Endothelial cell of umbilical vein (primary cell): ENCODE measurements around the gene ARHGAP22. TPM values are rescaled to one million over a fixed set of nuclear protein-coding genes. Genes with fewer than 3 reads are reported as not detected.

Source experiments
- BruUV-seq: library from RNA; stranded (reverse); fragments of 400-500 nt; replicated peaks from 2 replicates; lab custom pipeline; 2021; lab: Mats Ljungman, UMichigan
- CTCF ChIA-PET: fragments of 300-600, 350-600 bp; sonication (Branson Sonifier 250); formaldehyde crosslinking; loops from one replicate; lab custom pipeline; 2021; ENCODE audit warnings: antibody characterized with exemption, inconsistent platforms; lab: Charles Lee
- POLR2A ChIA-PET: fragments of 300-600, 350-600 bp; sonication (Branson Sonifier 250); formaldehyde crosslinking; loops from one replicate; lab custom pipeline; 2021; ENCODE audit warnings: antibody characterized with exemption, inconsistent platforms; lab: Charles Lee
- DNase-seq: peaks from one replicate; pipeline ENCODE4 v3.0.0-alpha.2; 2011; ENCODE audit warnings: low read depth, low spot score
- FAIRE-seq: peaks from 2 replicates; lab custom pipeline; 2011; peaks lifted over from hg19 to GRCh38; lab: Jason Lieb, UNC
- H2AFZ ChIP-seq: 2 replicates; pipeline ENCODE4 v1.6.0; 2012; ENCODE audit warnings: low read depth, low read length, control low read depth, inconsistent platforms
- H3K27ac ChIP-seq: 2 replicates; pipeline ENCODE4 v1.5.1; 2011; ENCODE audit warnings: low read depth, mild to moderate bottlenecking, control low read depth, low read length, moderate library complexity; ENCODE audit not compliant: insufficient read depth
- H3K27me3 ChIP-seq, 2 experiments: 2 replicates each; pipeline versions ENCODE4 v1.6.0 to v1.6.1; 2011; ENCODE audit warnings: low read length in 2 of 2, mixed read lengths in 1 of 2; ENCODE audit not compliant: control insufficient read depth in 2 of 2, insufficient read depth in 2 of 2
- H3K36me3 ChIP-seq, 2 experiments: 2 replicates in 1 of 2; 3 replicates in 1 of 2; pipeline ENCODE4 v1.5.1; 2011; ENCODE audit warnings: low read length in 2 of 2, mild to moderate bottlenecking in 1 of 2, moderate library complexity in 1 of 2; ENCODE audit not compliant: control insufficient read depth in 2 of 2, insufficient read depth in 2 of 2; ENCODE audit errors: extremely low read depth in 1 of 2
- H3K4me1 ChIP-seq: 3 replicates; pipeline ENCODE4 v1.5.1; 2011; ENCODE audit warnings: mild to moderate bottlenecking, low read length; ENCODE audit not compliant: control insufficient read depth, insufficient read depth; ENCODE audit errors: extremely low read depth
- H3K4me2 ChIP-seq: 2 replicates; pipeline ENCODE4 v1.6.1; 2011; ENCODE audit warnings: low read length, control low read depth, mixed read lengths; ENCODE audit not compliant: insufficient read depth
- H3K4me3 ChIP-seq, 3 experiments: fragments of 200-600 bp in 1 of 3; sonication (generic), shearing (Covaris generic) in 1 of 3; replicated peaks in 1 of 3; 2 replicates each; pipeline ENCODE4 v1.5.1; 2011 to 2016; ENCODE audit warnings: control low read depth in 3 of 3, low read length in 3 of 3, mild to moderate bottlenecking in 2 of 3, inconsistent platforms in 1 of 3, low read depth in 1 of 3, moderate library complexity in 1 of 3; ENCODE audit not compliant: insufficient read depth in 1 of 3
- H3K79me2 ChIP-seq: 2 replicates; pipeline ENCODE4 v1.6.0; 2012; ENCODE audit warnings: low read length, inconsistent platforms; ENCODE audit not compliant: control insufficient read depth, insufficient read depth
- H3K9ac ChIP-seq: replicated peaks from 2 replicates; pipeline ENCODE3; 2011; ENCODE audit warnings: low read length, control low read depth; ENCODE audit not compliant: insufficient read depth; ENCODE audit errors: extremely low read depth
- H3K9me1 ChIP-seq: replicated peaks from 3 replicates; pipeline ENCODE4 v1.6.0; 2011; ENCODE audit warnings: mild to moderate bottlenecking, low read length; ENCODE audit not compliant: control insufficient read depth, insufficient read depth; ENCODE audit errors: extremely low read depth
- H3K9me3 ChIP-seq: replicated peaks from 2 replicates; pipeline ENCODE4 v1.5.1; 2012; ENCODE audit warnings: low read length, inconsistent platforms; ENCODE audit not compliant: control insufficient read depth, insufficient read depth
- H4K20me1 ChIP-seq: replicated peaks from 2 replicates; pipeline ENCODE3; 2011; ENCODE audit warnings: mild to moderate bottlenecking, low read length; ENCODE audit not compliant: control insufficient read depth, insufficient read depth; ENCODE audit errors: extremely low read depth
- CTCF ChIP-seq, 2 donors: IDR thresholded peaks; 1 replicate in 1 of 2; 2 replicates in 1 of 2; pipeline ENCODE4 v1.5.1; 2011; ENCODE audit warnings: low read length in 2 of 2, mild to moderate bottlenecking in 2 of 2, moderate library complexity in 2 of 2, control low read depth in 1 of 2, inconsistent platforms in 1 of 2, low read depth in 1 of 2; ENCODE audit not compliant: insufficient read depth in 1 of 2; ENCODE audit errors: extremely low read depth in 1 of 2
- EZH2 ChIP-seq: IDR thresholded peaks from 2 replicates; pipeline ENCODE4 v1.6.1; 2012; ENCODE audit warnings: borderline replicate concordance, low read depth, mild to moderate bottlenecking, moderate library complexity, low read length, inconsistent platforms; ENCODE audit not compliant: severe bottlenecking
- FOS ChIP-seq: IDR thresholded peaks from 2 replicates; pipeline ENCODE4 v1.6.1; 2011; ENCODE audit warnings: mild to moderate bottlenecking, low read length, moderate library complexity, borderline replicate concordance; ENCODE audit not compliant: insufficient read depth
- GATA2 ChIP-seq: IDR thresholded peaks from 2 replicates; pipeline ENCODE4 v1.7.0; 2011; ENCODE audit warnings: low read depth, mild to moderate bottlenecking, moderate library complexity, mixed read lengths, low read length; ENCODE audit not compliant: insufficient read length, insufficient read depth
- JUN ChIP-seq: IDR thresholded peaks from 2 replicates; pipeline ENCODE4 v1.6.1; 2011; ENCODE audit warnings: borderline replicate concordance, low read depth; ENCODE audit not compliant: insufficient read length, insufficient read depth
- MYC ChIP-seq: IDR thresholded peaks from one replicate; pipeline ENCODE4 v1.6.1; 2011; ENCODE audit warnings: mild to moderate bottlenecking, low read depth, low read length
- POLR2A ChIP-seq: IDR thresholded peaks from 2 replicates; pipeline ENCODE4 v1.6.1; 2012; ENCODE audit warnings: low read depth, mild to moderate bottlenecking, control low read depth, low read length
- POLR2AphosphoS5 ChIP-seq: IDR thresholded peaks from 2 replicates; pipeline ENCODE4 v1.6.1; 2012; ENCODE audit warnings: low read depth, mild to moderate bottlenecking, control low read depth, low read length, moderate library complexity; ENCODE audit not compliant: insufficient read depth
- dilution Hi-C: fragments of 300-500 bp; cut with MboI; formaldehyde crosslinking; loops from one replicate; pipeline ENCODE4 v1.15.0; 2019; ENCODE audit warnings: low sequenced_read_pairs; ENCODE audit not compliant: extremely low pct_ligation_motif_present
- intact Hi-C: fragments of 100-400 bp; cut with micrococcal nuclease; formaldehyde crosslinking; loops from one replicate; pipeline ENCODE4 v1.10.0; 2022
- polyA plus RNA-seq, 4 experiments: library from polyadenylated mRNA; depleted of rRNA in 3 of 4; stranded (reverse) in 3 of 4; unstranded in 1 of 4; fragments of >200 nt; gene quantifications; 2 replicates each; pipeline versions ENCODE4 v1.2.1 to v1.2.3, GENCODE V29; 2011 to 2012; ENCODE audit warnings: missing spikeins in 1 of 4
- total RNA-seq: library from RNA; stranded (reverse); gene quantifications from 2 replicates; pipeline ENCODE4 v1.2.3, GENCODE V29; 2021
- TF ChIP-seq, protein P1 (sequence below): IDR thresholded peaks from 2 replicates; pipeline ENCODE4 v1.6.1; 2011; ENCODE audit not compliant: insufficient read depth, insufficient read length

ARHGAP22 gene
- total and polyA plus RNA-seq, 2 donors (not counting 3 experiments of a cell fraction or from before 2014, with no cell fraction given) = 8.6 to 50.3 TPM

- H4K20me1 ChIP-seq = no peaks in the 10 kb centered on the region
- H3K9me3 ChIP-seq = no peaks in the 10 kb centered on the region
- no peak overlapping the region for H3K4me2 ChIP-seq
- TF ChIP-seq FOS (no peak), GATA2 (no peak), POLR2A (no peak), CTCF (IDR thresholded peaks at IDR 0.05; ENCODE audit: extremely low read depth in 1 of 2, insufficient read depth in 1 of 2, low read depth in 1 of 2, low read length in 2 of 2) (no peak), JUN (no peak), MYC (no peak), POLR2AphosphoS5 (no peak), EZH2 (no peak)
- TF ChIP-seq, protein P1, sequence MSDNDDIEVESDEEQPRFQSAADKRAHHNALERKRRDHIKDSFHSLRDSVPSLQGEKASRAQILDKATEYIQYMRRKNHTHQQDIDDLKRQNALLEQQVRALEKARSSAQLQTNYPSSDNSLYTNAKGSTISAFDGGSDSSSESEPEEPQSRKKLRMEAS = no peak
- intact Hi-C loops (no loop called here), dilution Hi-C loops (no loop called here)
- H2AFZ ChIP-seq = no peak overlapping the region
- H3K9ac ChIP-seq = no peak overlapping the region
- H3K4me1 ChIP-seq = peaks cover 18% of the 10 kb centered on the region
- H3K4me3 ChIP-seq = no peak overlapping the region
- peaks cover 23% of the 10 kb centered on the region for H3K79me2 ChIP-seq
- ChIA-PET CTCF (interaction anchor here (1.1 to 1.6 kb wide), 7 partner anchors 13 to 186 kb away, joined by 3 to 7 read pairs (median 6); no protein-coding TSS in a partner anchor), POLR2A (no interaction called here)
- FAIRE-seq (no peak), DNase-seq (no peak)
- BruUV-seq = no TSS peak
- no peaks in the 10 kb centered on the region for H3K9me1 ChIP-seq
- H3K36me3 ChIP-seq = no peaks in the 10 kb centered on the region
- H3K27ac ChIP-seq = peak overlapping the region; percentile 47
- H3K27me3 ChIP-seq = no peaks in the 10 kb centered on the region
Observed at GRCh38 chr10:48469516-48470020, 135.3 kb downstream of the ARHGAP22 start.
